GM12878 (cell line): ENCODE results near the gene UBALD2. TPM values are rescaled to one million over a fixed set of nuclear protein-coding genes. Genes with fewer than 3 reads are reported as not detected.

Experiments
- ATAC-seq: fragments of 200-7000 bp; cut with Tn5 transposase; 3 replicates; pipeline ENCODE4 v1.9.1; 2020; ENCODE audit warnings: mild to moderate bottlenecking, moderate library complexity
- BruUV-seq: library from RNA; stranded (reverse); fragments of 400-500 nt; replicated peaks from 2 replicates; lab custom pipeline; 2021; lab: Mats Ljungman, UMichigan
- CTCF ChIA-PET: fragments of 300-600 bp; sonication (Branson Sonifier 250); formaldehyde crosslinking; extraction: SDS; loops from one replicate; lab custom pipeline; 2021; ENCODE audit warnings: inconsistent platforms; lab: Yijun Ruan, JAX
- POLR2A ChIA-PET: fragments of 350-600 bp; formaldehyde crosslinking; extraction: SDS; loops from one replicate; lab custom pipeline; 2021; ENCODE audit warnings: inconsistent platforms; lab: Charles Lee
- RAD21 ChIA-PET: fragments of 300-600 bp; sonication (Branson Sonifier 250); formaldehyde crosslinking; loops from one replicate; lab custom pipeline; 2023; ENCODE audit warnings: antibody characterized with exemption; ENCODE audit not compliant: unreplicated experiment; lab: Charles Lee
- SMC1A ChIA-PET: fragments of 300-600 bp; sonication (Branson Sonifier 250); formaldehyde crosslinking; loops from one replicate; lab custom pipeline; 2023; ENCODE audit not compliant: unreplicated experiment, uncharacterized antibody; lab: Charles Lee
- DNase-seq: peaks from one replicate; pipeline ENCODE4 v3.0.0-alpha.2; 2011; ENCODE audit warnings: low read depth, low spot score
- FAIRE-seq: peaks from 3 replicates; lab custom pipeline; 2011; peaks lifted over from hg19 to GRCh38; lab: Jason Lieb, UNC
- H2AFZ ChIP-seq: 2 replicates; pipeline ENCODE4 v1.6.0; 2011; ENCODE audit warnings: low read depth, low read length, control low read depth; ENCODE audit not compliant: control insufficient read depth
- H3K27ac ChIP-seq: 2 replicates; pipeline ENCODE4 v1.5.1; 2011; ENCODE audit warnings: control low read depth; ENCODE audit not compliant: control insufficient read depth, insufficient read depth
- H3K27me3 ChIP-seq, 2 experiments: replicated peaks in 1 of 2; 2 replicates each; pipeline versions ENCODE4 v1.6.0 to v1.6.1; 2011; ENCODE audit warnings: low read length in 1 of 2; ENCODE audit not compliant: control insufficient read depth in 2 of 2, insufficient read depth in 2 of 2
- H3K36me3 ChIP-seq, 2 experiments: 2 replicates each; pipeline ENCODE4 v1.5.1; 2011; ENCODE audit warnings: low read length in 1 of 2; ENCODE audit not compliant: control insufficient read depth in 2 of 2, insufficient read depth in 2 of 2
- H3K4me1 ChIP-seq: 2 replicates; pipeline ENCODE4 v1.6.1; 2011; ENCODE audit warnings: mild to moderate bottlenecking, low read length, moderate library complexity, mixed read lengths; ENCODE audit not compliant: control insufficient read depth, insufficient read depth
- H3K4me2 ChIP-seq: 2 replicates; pipeline ENCODE4 v1.6.0; 2011; ENCODE audit warnings: control low read depth; ENCODE audit not compliant: control insufficient read depth, insufficient read depth
- H3K4me3 ChIP-seq: fragments of 200-600 bp; sonication (generic); 2 replicates; pipeline ENCODE4 v1.5.1; 2016
- H3K79me2 ChIP-seq: 2 replicates; pipeline ENCODE4 v1.6.0; 2011; ENCODE audit warnings: low read length; ENCODE audit not compliant: control insufficient read depth, insufficient read depth
- H3K9ac ChIP-seq: 2 replicates; pipeline ENCODE4 v1.8.0; 2011; ENCODE audit warnings: low read length, control low read depth, mixed read lengths; ENCODE audit not compliant: control insufficient read depth, insufficient read depth
- H3K9me3 ChIP-seq: replicated peaks from 3 replicates; pipeline ENCODE4 v1.5.1; 2011; ENCODE audit warnings: mild to moderate bottlenecking, low read length; ENCODE audit not compliant: control insufficient read depth, insufficient read depth
- H4K20me1 ChIP-seq: 2 replicates; pipeline ENCODE4 v1.6.0; 2011; ENCODE audit not compliant: control insufficient read depth, insufficient read depth
- ASH2L ChIP-seq: fragments of 300-600, 200-600 bp; sonication (generic); IDR thresholded peaks from 2 replicates; pipeline ENCODE4 v1.6.1; 2017; ENCODE audit warnings: low read depth, mild to moderate bottlenecking, borderline replicate concordance
- EZH2 ChIP-seq: IDR thresholded peaks from 2 replicates; pipeline ENCODE4 v1.6.1; 2012; ENCODE audit warnings: low read depth, mild to moderate bottlenecking, control low read depth, inconsistent platforms, low read length, borderline replicate concordance; ENCODE audit not compliant: control insufficient read depth
- FOXM1 ChIP-seq: IDR thresholded peaks from 2 replicates; pipeline ENCODE4 v1.6.1; 2012; ENCODE audit warnings: low read depth, mild to moderate bottlenecking, inconsistent platforms, low read length, moderate library complexity
- HDAC6 ChIP-seq: fragments of 200-600 bp; sonication (generic); IDR thresholded peaks from one replicate; pipeline ENCODE4 v1.8.0; 2017; ENCODE audit warnings: antibody characterized with exemption; ENCODE audit not compliant: unreplicated experiment
- RAD51 ChIP-seq: fragments of 450-650 bp; IDR thresholded peaks from 2 replicates; pipeline ENCODE4 v1.6.1; 2016; ENCODE audit warnings: moderate library complexity, mild to moderate bottlenecking, inconsistent platforms
- RFX5 ChIP-seq: IDR thresholded peaks from 2 replicates; pipeline ENCODE4 v1.6.1; 2011; ENCODE audit warnings: low read depth, low read length, improper control_type of control experiment
- SREBF2 ChIP-seq: IDR thresholded peaks from 2 replicates; pipeline ENCODE4 v1.6.1; 2012; ENCODE audit warnings: mild to moderate bottlenecking, low read length
- TARDBP ChIP-seq: IDR thresholded peaks from 2 replicates; pipeline ENCODE4 v1.6.1; 2016; ENCODE audit warnings: borderline replicate concordance
- WGBS: methylation state at CpG from one replicate; pipeline ENCODE4 v1.1.6; 2016; ENCODE audit warnings: low lambda C conversion rate; ENCODE audit not compliant: insufficient replicate concordance, insufficient coverage; ENCODE audit errors: missing lambda C conversion rate; 5-methylcytosine and 5-hydroxymethylcytosine counted together
- in situ Hi-C: fragments of 300-500 bp; cut with MboI; formaldehyde crosslinking; loops from 9 replicates; pipeline ENCODE4 v1.14.3; 2018; ENCODE audit warnings: mixed read lengths
- intact Hi-C: fragments of 100-400 bp; cut with micrococcal nuclease; formaldehyde crosslinking; loops from one replicate; pipeline ENCODE4 v1.14.2; 2022; ENCODE audit not compliant: unreplicated experiment
- polyA plus RNA-seq, 11 experiments: library from polyadenylated mRNA; depleted of rRNA in 4 of 11; unstranded in 6 of 11; stranded (reverse) in 5 of 11; fragments of >200 nt; fragmentation: Nextera tagmentation in 4 of 11; fragmentation: Illumina TruSeq in 1 of 11; extraction: Ambion mirVana in 4 of 11; extraction: Trizol in 1 of 11; gene quantifications; 1 replicate in 1 of 11; 2 replicates in 10 of 11; pipeline versions ENCODE4 v1.2.1 to v1.2.3, GENCODE V29; 2011 to 2016; ENCODE audit warnings: inconsistent platforms in 2 of 11, missing spikeins in 2 of 11, low read depth in 1 of 11
- total RNA-seq, 4 experiments: library from RNA; depleted of rRNA in 3 of 4; stranded (reverse); fragments of >200 nt in 3 of 4; fragmentation: Illumina TruSeq in 1 of 4; extraction: Trizol in 1 of 4; gene quantifications; 2 replicates each; pipeline versions ENCODE4 v1.2.1 to v1.2.3, GENCODE V29; 2013 to 2021
- TF ChIP-seq, protein P1 (sequence below): fragments of 450-650 bp; IDR thresholded peaks from 2 replicates; pipeline ENCODE4 v1.6.1; 2016; ENCODE audit warnings: mild to moderate bottlenecking
- TF ChIP-seq, protein P2 (sequence below): fragments of 450-650 bp; IDR thresholded peaks from 2 replicates; pipeline ENCODE4 v1.6.1; 2017; ENCODE audit warnings: mild to moderate bottlenecking, moderate library complexity
- TF ChIP-seq, protein P3 (sequence below): IDR thresholded peaks from 2 replicates; pipeline ENCODE4 v1.6.1; 2012; ENCODE audit warnings: low read length, inconsistent platforms
- TF ChIP-seq, protein P4 (sequence below): fragments of 450-650 bp; conservative IDR thresholded peaks from 2 replicates; pipeline ENCODE4 v1.6.1; 2017; ENCODE audit warnings: mild to moderate bottlenecking, moderate library complexity

Gene UBALD2
- total and polyA plus RNA-seq, 10 of the 15 experiments (the other 5 are each of a cell fraction or from before 2014, with no cell fraction given), result 2.8 to 165 (median 20.6) TPM

DNA sequence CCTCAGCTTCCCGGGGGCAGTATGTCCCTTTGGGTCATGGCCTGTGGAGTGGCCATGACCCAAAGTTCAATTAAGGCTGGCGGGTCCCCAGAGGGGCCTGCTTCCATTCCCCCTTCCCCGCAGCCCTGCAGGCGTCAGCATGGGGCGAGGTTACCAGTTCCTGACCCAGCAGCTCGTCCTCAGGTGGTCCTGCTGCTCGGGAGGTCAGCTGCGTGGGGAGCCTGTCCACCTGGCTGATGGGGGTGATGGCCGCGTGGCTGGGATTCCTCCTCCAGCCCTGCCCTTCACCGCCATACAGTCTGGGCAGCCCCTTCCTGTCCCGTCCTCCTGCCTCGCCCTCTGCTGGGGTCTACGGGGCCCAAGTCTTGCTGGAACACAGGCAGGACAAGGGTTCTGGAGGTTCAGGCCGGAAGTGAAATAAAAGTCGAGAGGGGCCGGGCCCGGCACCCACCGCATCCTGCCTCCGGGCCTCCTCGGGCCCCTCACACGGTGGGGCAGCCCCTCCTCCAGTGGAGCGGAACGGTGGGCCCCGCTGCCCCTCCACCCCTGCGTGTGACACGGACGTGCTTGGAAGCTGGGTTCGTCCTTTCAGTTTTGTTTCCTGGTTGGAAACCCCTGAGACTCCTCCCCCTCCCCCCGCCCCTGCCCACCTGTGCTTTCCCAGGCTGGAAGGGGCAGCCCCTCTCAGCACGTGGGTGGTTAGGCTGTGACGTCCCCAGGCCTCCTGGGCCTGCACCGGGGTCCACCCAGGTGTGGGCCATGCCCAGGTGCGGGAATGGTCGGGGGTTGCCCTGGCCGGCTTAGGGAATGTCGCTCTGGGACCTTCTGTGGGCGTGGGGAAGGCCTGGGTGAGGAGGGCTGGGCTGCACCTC lies 6.8 kb downstream of the UBALD2 start:
- H3K9me3 ChIP-seq, result no peaks in the 10 kb centered on the region
- POLR2A ChIA-PET, result interaction anchor here (0.6 to 17.9 kb wide), 8 partner anchors 10 to 1584 kb away, joined by 3 to 427 read pairs (median 5); partner anchors contain the start of genes RNF157 and UBALD2
- RAD21 ChIA-PET, result interaction anchor here (0.9 to 18.5 kb wide), 8 partner anchors 9 to 148 kb away, joined by 3 to 419 read pairs (median 32); partner anchors contain the start of gene UBALD2
- peak overlapping the region; percentile 99 for H3K9ac ChIP-seq
- no peaks in the 10 kb centered on the region for H4K20me1 ChIP-seq
- peak overlapping the region; percentile 85 for H3K4me3 ChIP-seq
- 2% methylated on average over 35 of the region's 38 CpGs for WGBS
- H3K27me3 ChIP-seq, result no peaks in the 10 kb centered on the region
- peak overlapping the region; percentile 99 for H3K27ac ChIP-seq
- intact Hi-C loops, result no loop called here
- peak overlapping the region; percentile 30 for H2AFZ ChIP-seq
- peak overlapping the region; percentile 99 for H3K4me2 ChIP-seq
- in situ Hi-C loops, result loop anchor here (25.0 kb wide), 2 partner anchors 1190 to 1890 kb away; partner anchors contain the start of gene SYNGR2
- FAIRE-seq (peak; percentile 86), DNase-seq (peak; percentile 91), ATAC-seq (peak; percentile 66)
- SMC1A ChIA-PET, result interaction anchor here (0.8 to 10.2 kb wide), 15 partner anchors 9 to 168 kb away, joined by 3 to 152 read pairs (median 6); partner anchors contain the start of genes EXOC7 and UBALD2
- peaks cover 54% of the 10 kb centered on the region for H3K79me2 ChIP-seq
- CTCF ChIA-PET, result interaction anchor here (0.8 to 10.6 kb wide), 13 partner anchors 8 to 258 kb away, joined by 3 to 160 read pairs (median 4); no protein-coding TSS in a partner anchor
- no peaks in the 10 kb centered on the region; a peak in 1 of 4 replicates for H3K36me3 ChIP-seq
- peaks cover 48% of the 10 kb centered on the region for H3K4me1 ChIP-seq
- BruUV-seq, result TSS peak; percentile 83
- TF ChIP-seq SREBF2 (no peak), TARDBP (no peak; the same call in none of the 2 replicates), FOXM1 (no peak), ASH2L (no peak), RAD51 (peak; percentile 59; the same call in 1 of the 2 replicates), HDAC6 (peak; percentile 81), RFX5 (no peak; the same call in 1 of the 2 replicates), EZH2 (no peak)
- TF ChIP-seq, protein P1, sequence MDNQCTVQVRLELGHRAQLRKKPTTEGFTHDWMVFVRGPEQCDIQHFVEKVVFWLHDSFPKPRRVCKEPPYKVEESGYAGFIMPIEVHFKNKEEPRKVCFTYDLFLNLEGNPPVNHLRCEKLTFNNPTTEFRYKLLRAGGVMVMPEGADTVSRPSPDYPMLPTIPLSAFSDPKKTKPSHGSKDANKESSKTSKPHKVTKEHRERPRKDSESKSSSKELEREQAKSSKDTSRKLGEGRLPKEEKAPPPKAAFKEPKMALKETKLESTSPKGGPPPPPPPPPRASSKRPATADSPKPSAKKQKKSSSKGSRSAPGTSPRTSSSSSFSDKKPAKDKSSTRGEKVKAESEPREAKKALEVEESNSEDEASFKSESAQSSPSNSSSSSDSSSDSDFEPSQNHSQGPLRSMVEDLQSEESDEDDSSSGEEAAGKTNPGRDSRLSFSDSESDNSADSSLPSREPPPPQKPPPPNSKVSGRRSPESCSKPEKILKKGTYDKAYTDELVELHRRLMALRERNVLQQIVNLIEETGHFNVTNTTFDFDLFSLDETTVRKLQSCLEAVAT, result peak; percentile 86; the same call in 1 of the 2 replicates
- TF ChIP-seq, protein P2, sequence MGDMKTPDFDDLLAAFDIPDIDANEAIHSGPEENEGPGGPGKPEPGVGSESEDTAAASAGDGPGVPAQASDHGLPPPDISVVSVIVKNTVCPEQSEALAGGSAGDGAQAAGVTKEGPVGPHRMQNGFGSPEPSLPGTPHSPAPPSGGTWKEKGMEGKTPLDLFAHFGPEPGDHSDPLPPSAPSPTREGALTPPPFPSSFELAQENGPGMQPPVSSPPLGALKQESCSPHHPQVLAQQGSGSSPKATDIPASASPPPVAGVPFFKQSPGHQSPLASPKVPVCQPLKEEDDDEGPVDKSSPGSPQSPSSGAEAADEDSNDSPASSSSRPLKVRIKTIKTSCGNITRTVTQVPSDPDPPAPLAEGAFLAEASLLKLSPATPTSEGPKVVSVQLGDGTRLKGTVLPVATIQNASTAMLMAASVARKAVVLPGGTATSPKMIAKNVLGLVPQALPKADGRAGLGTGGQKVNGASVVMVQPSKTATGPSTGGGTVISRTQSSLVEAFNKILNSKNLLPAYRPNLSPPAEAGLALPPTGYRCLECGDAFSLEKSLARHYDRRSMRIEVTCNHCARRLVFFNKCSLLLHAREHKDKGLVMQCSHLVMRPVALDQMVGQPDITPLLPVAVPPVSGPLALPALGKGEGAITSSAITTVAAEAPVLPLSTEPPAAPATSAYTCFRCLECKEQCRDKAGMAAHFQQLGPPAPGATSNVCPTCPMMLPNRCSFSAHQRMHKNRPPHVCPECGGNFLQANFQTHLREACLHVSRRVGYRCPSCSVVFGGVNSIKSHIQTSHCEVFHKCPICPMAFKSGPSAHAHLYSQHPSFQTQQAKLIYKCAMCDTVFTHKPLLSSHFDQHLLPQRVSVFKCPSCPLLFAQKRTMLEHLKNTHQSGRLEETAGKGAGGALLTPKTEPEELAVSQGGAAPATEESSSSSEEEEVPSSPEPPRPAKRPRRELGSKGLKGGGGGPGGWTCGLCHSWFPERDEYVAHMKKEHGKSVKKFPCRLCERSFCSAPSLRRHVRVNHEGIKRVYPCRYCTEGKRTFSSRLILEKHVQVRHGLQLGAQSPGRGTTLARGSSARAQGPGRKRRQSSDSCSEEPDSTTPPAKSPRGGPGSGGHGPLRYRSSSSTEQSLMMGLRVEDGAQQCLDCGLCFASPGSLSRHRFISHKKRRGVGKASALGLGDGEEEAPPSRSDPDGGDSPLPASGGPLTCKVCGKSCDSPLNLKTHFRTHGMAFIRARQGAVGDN, result peak; percentile 41; the same call in 1 of the 2 replicates
- TF ChIP-seq, protein P3, sequence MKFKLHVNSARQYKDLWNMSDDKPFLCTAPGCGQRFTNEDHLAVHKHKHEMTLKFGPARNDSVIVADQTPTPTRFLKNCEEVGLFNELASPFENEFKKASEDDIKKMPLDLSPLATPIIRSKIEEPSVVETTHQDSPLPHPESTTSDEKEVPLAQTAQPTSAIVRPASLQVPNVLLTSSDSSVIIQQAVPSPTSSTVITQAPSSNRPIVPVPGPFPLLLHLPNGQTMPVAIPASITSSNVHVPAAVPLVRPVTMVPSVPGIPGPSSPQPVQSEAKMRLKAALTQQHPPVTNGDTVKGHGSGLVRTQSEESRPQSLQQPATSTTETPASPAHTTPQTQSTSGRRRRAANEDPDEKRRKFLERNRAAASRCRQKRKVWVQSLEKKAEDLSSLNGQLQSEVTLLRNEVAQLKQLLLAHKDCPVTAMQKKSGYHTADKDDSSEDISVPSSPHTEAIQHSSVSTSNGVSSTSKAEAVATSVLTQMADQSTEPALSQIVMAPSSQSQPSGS, result no peak
- TF ChIP-seq, protein P4, sequence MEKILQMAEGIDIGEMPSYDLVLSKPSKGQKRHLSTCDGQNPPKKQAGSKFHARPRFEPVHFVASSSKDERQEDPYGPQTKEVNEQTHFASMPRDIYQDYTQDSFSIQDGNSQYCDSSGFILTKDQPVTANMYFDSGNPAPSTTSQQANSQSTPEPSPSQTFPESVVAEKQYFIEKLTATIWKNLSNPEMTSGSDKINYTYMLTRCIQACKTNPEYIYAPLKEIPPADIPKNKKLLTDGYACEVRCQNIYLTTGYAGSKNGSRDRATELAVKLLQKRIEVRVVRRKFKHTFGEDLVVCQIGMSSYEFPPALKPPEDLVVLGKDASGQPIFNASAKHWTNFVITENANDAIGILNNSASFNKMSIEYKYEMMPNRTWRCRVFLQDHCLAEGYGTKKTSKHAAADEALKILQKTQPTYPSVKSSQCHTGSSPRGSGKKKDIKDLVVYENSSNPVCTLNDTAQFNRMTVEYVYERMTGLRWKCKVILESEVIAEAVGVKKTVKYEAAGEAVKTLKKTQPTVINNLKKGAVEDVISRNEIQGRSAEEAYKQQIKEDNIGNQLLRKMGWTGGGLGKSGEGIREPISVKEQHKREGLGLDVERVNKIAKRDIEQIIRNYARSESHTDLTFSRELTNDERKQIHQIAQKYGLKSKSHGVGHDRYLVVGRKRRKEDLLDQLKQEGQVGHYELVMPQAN, result peak; percentile 34; the same call in 1 of the 2 replicates
